Smooth muscle cell (in vitro differentiated cells): ENCODE data around the gene ACY1. TPM values are rescaled to one million over a fixed set of nuclear protein-coding genes. Genes with fewer than 3 reads are reported as not detected.
A peak's percentile ranks its signal among the peaks of the same experiment; 100 is the strongest.

ENCODE experiments used
- DNase-seq: peaks from one replicate; lab custom pipeline; 2025; ENCODE audit not compliant: unreplicated experiment; lab: John Stamatoyannopoulos, UW
- H2AFZ ChIP-seq: fragments of 200-600 bp; sonication (generic); 2 replicates; pipeline ENCODE4 v1.6.0; 2016; ENCODE audit warnings: antibody characterized with exemption, low read depth, mild to moderate bottlenecking
- H3F3A ChIP-seq: fragments of 200-600 bp; sonication (generic); 2 replicates; pipeline ENCODE4 v1.6.0; 2017; ENCODE audit warnings: antibody characterized with exemption, low read depth
- H3K27ac ChIP-seq: fragments of 200-600 bp; sonication (generic); 2 replicates; pipeline ENCODE4 v1.5.1; 2016; ENCODE audit warnings: low read depth, mild to moderate bottlenecking
- H3K27me3 ChIP-seq: fragments of 200-600 bp; sonication (generic); 2 replicates; pipeline ENCODE4 v1.6.1; 2016; ENCODE audit warnings: low read depth, mild to moderate bottlenecking
- H3K36me3 ChIP-seq: fragments of 200-600 bp; sonication (generic); 2 replicates; pipeline ENCODE4 v1.5.1; 2016; ENCODE audit warnings: low read depth
- H3K4me1 ChIP-seq: fragments of 200-600 bp; sonication (generic); 2 replicates; pipeline ENCODE4 v1.5.1; 2016; ENCODE audit warnings: low read depth
- H3K4me2 ChIP-seq: fragments of 200-600 bp; sonication (generic); 2 replicates; pipeline ENCODE4 v1.6.0; 2016; ENCODE audit warnings: mild to moderate bottlenecking
- H3K4me3 ChIP-seq: fragments of 200-600 bp; sonication (generic); 2 replicates; pipeline ENCODE4 v1.5.1; 2016; ENCODE audit warnings: mild to moderate bottlenecking
- H3K79me2 ChIP-seq: fragments of 200-600 bp; sonication (generic); 2 replicates; pipeline ENCODE4 v1.6.0; 2016; ENCODE audit warnings: low read depth, mild to moderate bottlenecking
- H3K9ac ChIP-seq: fragments of 200-600 bp; sonication (generic); 2 replicates; pipeline ENCODE4 v1.6.0; 2016; ENCODE audit warnings: low read depth
- H3K9me3 ChIP-seq: fragments of 200-600 bp; sonication (generic); replicated peaks from 2 replicates; pipeline ENCODE4 v1.5.1; 2016; ENCODE audit warnings: low read depth
- H4K20me1 ChIP-seq: fragments of 200-600 bp; sonication (generic); 2 replicates; pipeline ENCODE4 v1.6.0; 2016; ENCODE audit warnings: low read depth
- WGBS: methylation state at CpG from one replicate; pipeline ENCODE4 v1.1.7; 2016; ENCODE audit warnings: low lambda C conversion rate; 5-methylcytosine and 5-hydroxymethylcytosine counted together
- polyA plus RNA-seq: library from polyadenylated mRNA; unstranded; fragments of >200 nt; fragmentation: Nextera tagmentation; extraction: Ambion mirVana; gene quantifications from 2 replicates; pipeline ENCODE4 v1.2.1, GENCODE V29; 2016
- total RNA-seq: library from RNA; depleted of rRNA; stranded (reverse); fragments of >200 nt; gene quantifications from 2 replicates; pipeline ENCODE4 v1.2.3, GENCODE V29; 2014
- TF ChIP-seq, protein P1 (sequence below): fragments of 200-600 bp; sonication (generic); IDR thresholded peaks from 2 replicates; pipeline ENCODE4 v1.5.1; 2017; ENCODE audit warnings: borderline replicate concordance, mild to moderate bottlenecking, antibody characterized with exemption; ENCODE audit not compliant: insufficient read depth, poor library complexity, severe bottlenecking

The ACY1 gene
- total and polyA plus RNA-seq, 2 experiments from 2014 or later = 33.8 to 39.6 TPM

GRCh38 chr3:52010431-52010830 lies 27.1 kb downstream of the ACY1 start:
- no peak overlapping the region for H2AFZ ChIP-seq
- no peaks in the 10 kb centered on the region for H3K36me3 ChIP-seq
- no peak for DNase-seq
- H3K27me3 ChIP-seq = no peaks in the 10 kb centered on the region
- H3K27ac ChIP-seq = no peak overlapping the region
- H3K9me3 ChIP-seq = no peaks in the 10 kb centered on the region
- H3K4me1 ChIP-seq = peaks cover 8% of the 10 kb centered on the region
- TF ChIP-seq, protein P1, sequence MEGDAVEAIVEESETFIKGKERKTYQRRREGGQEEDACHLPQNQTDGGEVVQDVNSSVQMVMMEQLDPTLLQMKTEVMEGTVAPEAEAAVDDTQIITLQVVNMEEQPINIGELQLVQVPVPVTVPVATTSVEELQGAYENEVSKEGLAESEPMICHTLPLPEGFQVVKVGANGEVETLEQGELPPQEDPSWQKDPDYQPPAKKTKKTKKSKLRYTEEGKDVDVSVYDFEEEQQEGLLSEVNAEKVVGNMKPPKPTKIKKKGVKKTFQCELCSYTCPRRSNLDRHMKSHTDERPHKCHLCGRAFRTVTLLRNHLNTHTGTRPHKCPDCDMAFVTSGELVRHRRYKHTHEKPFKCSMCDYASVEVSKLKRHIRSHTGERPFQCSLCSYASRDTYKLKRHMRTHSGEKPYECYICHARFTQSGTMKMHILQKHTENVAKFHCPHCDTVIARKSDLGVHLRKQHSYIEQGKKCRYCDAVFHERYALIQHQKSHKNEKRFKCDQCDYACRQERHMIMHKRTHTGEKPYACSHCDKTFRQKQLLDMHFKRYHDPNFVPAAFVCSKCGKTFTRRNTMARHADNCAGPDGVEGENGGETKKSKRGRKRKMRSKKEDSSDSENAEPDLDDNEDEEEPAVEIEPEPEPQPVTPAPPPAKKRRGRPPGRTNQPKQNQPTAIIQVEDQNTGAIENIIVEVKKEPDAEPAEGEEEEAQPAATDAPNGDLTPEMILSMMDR = no peak
- no peaks in the 10 kb centered on the region for H4K20me1 ChIP-seq
- H3K9ac ChIP-seq = no peak overlapping the region
- no peaks in the 10 kb centered on the region for H3K79me2 ChIP-seq
- H3K4me3 ChIP-seq = no peak overlapping the region
- no peaks in the 10 kb centered on the region for H3F3A ChIP-seq
- no peak overlapping the region for H3K4me2 ChIP-seq

GRCh38 chr3:52012699-52013098 lies 29.4 kb downstream of the ACY1 start:
- Histone ChIP-seq H3K9ac (no peak overlapping the region), H3K9me3 (no peaks in the 10 kb centered on the region), H3K4me3 (no peak overlapping the region), H3K27me3 (no peaks in the 10 kb centered on the region), H3K4me2 (no peak overlapping the region), H3K27ac (no peak overlapping the region), H2AFZ (no peak overlapping the region), H3K4me1 (no peaks in the 10 kb centered on the region), H4K20me1 (no peaks in the 10 kb centered on the region), H3K79me2 (no peaks in the 10 kb centered on the region), H3K36me3 (no peaks in the 10 kb centered on the region), H3F3A (no peaks in the 10 kb centered on the region)
- WGBS = 90% methylated on average over 7 of the region's 7 CpGs
- DNase-seq = no peak
- TF ChIP-seq, protein P1 = no peak

DNA sequence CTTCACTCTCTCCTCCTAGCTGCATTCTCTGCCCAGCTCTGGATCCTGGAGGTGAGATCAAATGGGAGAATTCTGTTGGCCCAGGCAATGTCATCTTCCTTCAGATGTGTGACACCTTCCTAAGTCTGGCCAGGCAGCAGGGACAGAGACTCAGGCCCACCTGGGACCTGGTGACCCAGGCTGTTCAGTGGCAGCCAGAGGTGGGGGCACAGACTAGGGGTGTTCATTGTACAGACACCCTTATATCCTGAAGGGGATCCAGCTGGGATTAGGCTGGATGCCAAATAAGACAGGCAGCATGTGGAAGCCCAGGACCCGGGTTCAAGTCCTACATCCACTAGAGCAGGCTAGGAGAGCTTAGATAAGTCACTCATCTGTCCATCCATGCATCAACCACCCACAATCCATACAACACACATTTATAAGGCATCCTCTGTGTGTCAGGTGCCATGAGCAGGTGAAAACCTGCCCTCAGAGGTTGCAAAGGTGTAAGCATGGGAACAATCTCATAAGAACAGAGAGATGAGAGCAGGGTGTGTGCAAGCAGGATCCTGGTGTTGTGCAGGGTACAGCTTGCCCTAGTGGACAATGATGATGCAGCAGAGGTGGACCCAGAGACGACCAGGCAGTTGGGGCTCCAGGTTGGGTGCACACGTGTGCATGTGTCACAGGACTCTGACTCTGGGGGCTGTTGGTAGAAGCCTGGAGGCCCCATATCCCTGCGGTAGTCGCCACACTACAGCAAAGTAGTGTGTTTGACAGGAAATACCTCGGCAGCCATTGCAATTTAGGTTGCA lies 30.7 kb downstream of the ACY1 start:
- WGBS = 71% methylated on average over 6 of the region's 6 CpGs
- TF ChIP-seq, protein P1 = no peak
- no peak overlapping the region for H3K9ac ChIP-seq
- no peaks in the 10 kb centered on the region for H4K20me1 ChIP-seq
- no peak for DNase-seq
- no peaks in the 10 kb centered on the region for H3K79me2 ChIP-seq
- no peaks in the 10 kb centered on the region for H3K9me3 ChIP-seq
- no peak overlapping the region for H3K4me3 ChIP-seq
- no peak overlapping the region for H3K27ac ChIP-seq
- no peaks in the 10 kb centered on the region for H3F3A ChIP-seq
- no peaks in the 10 kb centered on the region for H3K36me3 ChIP-seq
- H2AFZ ChIP-seq = no peak overlapping the region
- H3K4me1 ChIP-seq = no peaks in the 10 kb centered on the region
- H3K4me2 ChIP-seq = peak overlapping the region; percentile 49
- no peaks in the 10 kb centered on the region for H3K27me3 ChIP-seq

- no peaks in the 10 kb centered on the region for H3F3A ChIP-seq
- H3K9me3 ChIP-seq = no peaks in the 10 kb centered on the region
- no peak for DNase-seq
- no peaks in the 10 kb centered on the region for H4K20me1 ChIP-seq
- H3K36me3 ChIP-seq = no peaks in the 10 kb centered on the region
- H3K4me3 ChIP-seq = no peak overlapping the region
- H3K4me1 ChIP-seq = no peaks in the 10 kb centered on the region
- TF ChIP-seq, protein P1 = peak; percentile 22
- H3K27me3 ChIP-seq = no peaks in the 10 kb centered on the region
- no peak overlapping the region for H3K27ac ChIP-seq
- H3K9ac ChIP-seq = no peak overlapping the region
- peak overlapping the region; percentile 49 for H3K4me2 ChIP-seq
- H3K79me2 ChIP-seq = no peaks in the 10 kb centered on the region
- 28% methylated on average over 8 of the region's 8 CpGs for WGBS
- no peak overlapping the region for H2AFZ ChIP-seq
Observed at GRCh38 chr3:52014613-52015012, 31.3 kb downstream of the ACY1 start.
